ENCODE data around the gene PLRG1.
A peak's percentile ranks its signal among the peaks of the same experiment; 100 is the strongest.

The PLRG1 gene

DNA sequence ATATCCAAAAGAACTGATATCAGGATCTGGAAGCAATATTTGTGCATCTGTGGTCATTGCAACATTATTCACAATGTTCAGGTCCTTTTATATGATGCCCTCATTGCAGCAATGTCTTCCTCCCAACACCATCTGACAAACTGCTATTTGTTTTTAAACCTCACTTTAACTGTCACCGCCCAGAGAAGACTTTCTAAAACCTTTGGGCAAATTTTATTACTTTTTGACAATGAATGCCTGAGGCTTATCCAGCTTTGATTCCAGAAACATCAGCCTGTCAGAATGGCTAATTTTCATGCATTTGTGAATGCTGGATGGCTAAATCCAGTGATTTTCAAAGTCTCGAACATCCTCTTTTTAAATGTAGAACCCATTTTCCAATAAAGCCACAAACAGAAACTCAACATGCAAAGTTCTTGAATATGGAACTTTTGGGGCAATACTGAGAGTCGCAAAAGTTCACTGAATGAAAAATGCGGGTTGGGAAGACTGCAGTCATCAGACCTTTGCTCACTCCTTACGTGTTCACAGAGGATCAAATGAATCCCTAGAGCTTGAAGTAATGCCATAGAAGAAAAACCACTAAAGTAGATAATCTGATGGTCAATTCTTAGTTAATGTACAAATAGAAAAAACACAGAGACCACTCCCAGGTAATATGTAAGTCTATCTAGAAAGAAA is 23.1 kb upstream of the PLRG1 start:
- DNase-seq (ENCODE audit: low spot score) = no peak

DNA sequence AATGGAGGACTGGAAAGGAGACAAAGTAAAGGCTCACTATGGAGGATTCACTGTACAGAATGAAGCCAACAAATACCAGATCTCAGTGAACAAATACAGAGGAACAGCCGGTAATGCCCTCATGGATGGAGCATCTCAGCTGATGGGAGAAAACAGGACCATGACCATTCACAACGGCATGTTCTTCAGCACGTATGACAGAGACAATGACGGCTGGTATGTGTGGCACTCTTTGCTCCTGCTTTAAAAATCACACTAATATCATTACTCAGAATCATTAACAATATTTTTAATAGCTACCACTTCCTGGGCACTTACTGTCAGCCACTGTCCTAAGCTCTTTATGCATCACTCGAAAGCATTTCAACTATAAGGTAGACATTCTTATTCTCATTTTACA is 19.4 kb upstream of the PLRG1 start:
- DNase-seq (ENCODE audit: low spot score) = no peak

DNA sequence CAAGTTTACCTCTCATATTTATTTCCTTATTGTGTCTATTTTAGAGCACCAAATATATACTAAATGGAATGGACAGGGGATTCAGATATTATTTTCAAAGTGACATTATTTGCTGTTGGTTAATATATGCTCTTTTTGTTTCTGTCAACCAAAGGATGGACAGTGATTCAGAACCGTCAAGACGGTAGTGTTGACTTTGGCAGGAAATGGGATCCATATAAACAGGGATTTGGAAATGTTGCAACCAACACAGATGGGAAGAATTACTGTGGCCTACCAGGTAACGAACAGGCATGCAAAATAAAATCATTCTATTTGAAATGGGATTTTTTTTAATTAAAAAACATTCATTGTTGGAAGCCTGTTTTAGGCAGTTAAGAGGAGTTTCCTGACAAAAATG is 18.8 kb upstream of the PLRG1 start:
- no peak for DNase-seq (ENCODE audit: low spot score)

DNA sequence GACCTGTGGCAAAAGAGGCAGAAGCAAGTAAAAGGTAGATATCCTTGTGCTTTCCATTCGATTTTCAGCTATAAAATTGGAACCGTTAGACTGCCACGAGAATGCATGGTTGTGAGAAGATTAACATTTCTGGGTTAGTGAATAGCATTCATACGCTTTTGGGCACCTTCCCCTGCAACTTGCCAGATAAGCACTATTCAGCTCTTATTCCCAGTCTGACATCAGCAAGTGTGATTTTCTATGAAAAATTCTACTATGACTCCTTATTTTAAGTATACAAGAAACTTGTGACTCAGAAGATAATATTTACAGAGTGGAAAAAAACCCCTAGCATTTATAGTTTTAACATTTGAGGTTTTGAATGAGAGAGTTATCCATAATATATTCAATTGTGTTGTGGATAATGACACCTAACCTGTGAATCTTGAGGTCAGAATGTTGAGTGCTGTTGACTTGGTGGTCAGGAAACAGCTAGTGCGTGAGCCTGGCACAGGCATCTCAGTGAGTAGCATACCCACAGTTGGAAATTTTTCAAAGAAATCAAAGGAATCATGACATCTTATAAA is 16.5 kb upstream of the PLRG1 start:
- no peak for DNase-seq (ENCODE audit: low spot score)

DNA sequence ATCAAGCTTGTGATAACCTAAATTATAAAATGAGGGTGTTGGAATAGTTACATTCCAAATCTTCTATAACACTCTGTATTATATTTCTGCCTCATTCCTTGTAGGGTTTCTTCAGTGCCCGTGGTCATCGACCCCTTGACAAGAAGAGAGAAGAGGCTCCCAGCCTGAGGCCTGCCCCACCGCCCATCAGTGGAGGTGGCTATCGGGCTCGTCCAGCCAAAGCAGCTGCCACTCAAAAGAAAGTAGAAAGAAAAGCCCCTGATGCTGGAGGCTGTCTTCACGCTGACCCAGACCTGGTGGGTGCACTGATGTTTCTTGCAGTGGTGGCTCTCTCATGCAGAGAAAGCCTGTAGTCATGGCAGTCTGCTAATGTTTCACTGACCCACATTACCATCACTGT is 15.5 kb upstream of the PLRG1 start:
- DNase-seq (ENCODE audit: low spot score) = no peak

DNA sequence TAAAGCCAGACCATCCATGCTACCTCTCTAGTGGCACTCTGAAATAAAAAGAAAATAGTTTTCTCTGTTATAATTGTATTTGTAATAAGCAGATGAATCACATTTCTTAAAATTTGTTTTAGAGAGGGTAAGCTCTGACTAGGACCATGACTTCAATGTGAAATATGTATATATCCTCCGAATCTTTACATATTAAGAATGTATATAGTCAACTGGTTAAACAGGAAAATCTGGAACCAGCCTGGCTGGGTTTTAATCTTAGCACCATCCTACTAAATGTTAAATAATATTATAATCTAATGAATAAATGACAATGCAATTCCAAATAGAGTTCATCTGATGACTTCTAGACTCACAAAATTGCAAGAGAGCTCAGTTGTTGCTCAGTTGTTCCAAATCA is 14.1 kb upstream of the PLRG1 start:
- no peak for DNase-seq (ENCODE audit: low spot score)

DNA sequence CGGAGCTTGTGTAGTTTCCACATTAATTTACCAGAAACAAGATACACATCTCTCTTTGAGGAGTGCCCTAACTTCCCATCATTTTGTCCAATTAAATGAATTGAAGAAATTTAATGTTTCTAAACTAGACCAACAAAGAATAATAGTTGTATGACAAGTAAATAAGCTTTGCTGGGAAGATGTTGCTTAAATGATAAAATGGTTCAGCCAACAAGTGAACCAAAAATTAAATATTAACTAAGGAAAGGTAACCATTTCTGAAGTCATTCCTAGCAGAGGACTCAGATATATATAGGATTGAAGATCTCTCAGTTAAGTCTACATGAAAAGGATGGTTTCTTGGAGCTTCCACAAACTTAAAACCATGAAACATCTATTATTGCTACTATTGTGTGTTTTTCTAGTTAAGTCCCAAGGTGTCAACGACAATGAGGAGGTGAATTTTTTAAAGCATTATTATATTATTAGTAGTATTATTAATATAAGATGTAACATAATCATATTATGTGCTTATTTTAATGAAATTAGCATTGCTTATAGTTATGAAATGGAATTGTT is 12.6 kb upstream of the PLRG1 start, which contains the start of gene FGB:
TSS of gene FGB (plus strand) at position 315 of the 558 bp plus-strand sequence. CDS start at position 323, 8 bp downstream.
- no peak for DNase-seq (ENCODE audit: low spot score)

DNA sequence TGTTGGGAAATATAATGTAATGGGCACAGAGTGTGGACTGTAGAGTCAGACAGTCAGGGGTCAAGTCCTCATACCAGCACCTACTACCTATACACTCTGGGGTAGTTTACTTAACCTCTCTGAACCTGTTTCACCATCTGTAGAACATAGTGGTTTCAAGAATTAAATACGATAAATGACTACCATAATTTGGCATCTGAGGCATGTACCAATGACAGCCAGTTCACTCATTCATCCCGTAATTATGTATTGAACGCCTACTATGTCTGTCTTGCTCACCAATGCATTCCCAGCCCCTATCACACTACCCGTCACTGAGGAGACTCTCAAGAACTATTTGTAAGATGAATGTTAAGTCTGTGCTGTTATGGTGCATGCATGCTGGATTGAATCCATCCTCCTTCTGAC is 10.6 kb upstream of the PLRG1 start:
- DNase-seq (ENCODE audit: low spot score) = no peak

DNA sequence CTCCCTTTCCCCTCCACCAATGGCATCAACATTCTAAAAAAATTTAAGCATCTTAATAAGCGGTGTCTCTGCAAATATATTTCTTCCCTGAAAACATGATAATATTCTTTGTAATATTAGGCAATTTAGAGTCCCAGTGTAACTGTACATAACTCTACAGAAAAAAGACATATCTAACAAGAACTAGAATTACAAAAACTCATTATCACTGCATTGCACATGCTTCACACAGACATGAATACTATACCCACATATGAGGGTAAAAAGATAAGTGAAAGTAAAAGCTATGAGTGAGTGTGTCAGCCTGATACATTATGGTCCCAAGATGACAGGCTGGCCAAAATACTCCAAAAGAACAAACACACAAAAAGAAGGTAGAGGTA is 10.2 kb upstream of the PLRG1 start:
- DNase-seq (ENCODE audit: low spot score) = no peak

DNA sequence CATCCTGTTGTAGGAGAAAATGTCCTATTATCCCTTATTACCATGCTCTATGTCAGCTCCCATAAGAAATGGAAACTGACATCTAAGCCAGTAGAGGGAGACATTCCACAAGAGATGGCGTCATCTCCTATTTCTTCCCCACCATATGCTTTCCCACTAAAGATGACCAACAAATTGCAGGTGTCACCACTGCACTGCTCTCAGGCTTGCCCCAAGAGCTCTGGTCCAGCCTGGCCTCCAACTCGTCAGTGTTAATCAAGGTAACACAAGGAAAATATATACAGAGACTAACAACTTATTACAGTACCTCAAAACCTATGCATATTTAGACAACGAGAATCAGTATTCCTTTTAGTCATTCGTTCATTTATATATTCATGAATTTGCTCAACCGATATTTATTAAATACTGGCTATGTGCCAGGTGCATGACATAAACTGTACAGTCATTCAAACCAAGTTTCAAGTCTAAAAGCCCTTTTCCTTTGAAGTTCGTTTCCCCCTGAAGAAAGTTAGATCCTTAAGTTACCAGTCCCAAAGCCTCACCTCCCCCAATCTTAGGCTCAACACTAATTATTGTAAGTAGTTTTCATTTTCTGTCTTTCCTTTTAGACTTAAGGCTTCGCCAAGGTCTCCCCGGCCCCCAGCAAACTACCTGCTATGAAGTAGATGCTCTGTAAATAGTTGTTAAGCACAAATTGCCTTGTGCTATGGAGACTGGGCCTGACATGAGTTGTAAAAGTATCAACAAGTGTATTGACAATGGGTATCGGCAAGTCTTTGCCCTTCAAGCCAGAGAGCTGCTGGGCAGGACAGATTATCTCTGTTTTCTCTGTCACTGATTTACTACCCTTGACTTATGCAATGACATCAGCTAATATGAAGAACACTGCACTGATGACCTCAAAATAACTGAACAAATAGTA is 9.6 kb upstream of the PLRG1 start:
- peak; percentile 47 for DNase-seq (ENCODE audit: low spot score)

DNA sequence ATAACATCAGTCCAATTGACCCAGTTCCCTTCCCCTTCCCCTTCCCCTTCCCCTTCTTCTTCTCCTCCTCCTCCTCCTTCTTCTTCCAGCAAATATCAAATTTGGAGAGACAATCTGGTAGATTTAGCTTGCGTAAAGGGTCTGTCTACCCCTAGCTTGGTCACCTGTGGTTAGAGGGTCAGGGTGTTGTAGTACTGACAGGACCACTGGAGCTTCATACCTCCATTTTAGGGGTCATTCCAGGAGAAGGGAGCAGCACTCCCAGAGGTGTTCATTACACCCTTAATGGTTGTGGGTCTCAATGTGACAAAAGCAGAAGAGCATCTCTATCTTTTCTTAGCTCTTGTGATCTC is 8.9 kb upstream of the PLRG1 start:
- DNase-seq (ENCODE audit: low spot score) = no peak

DNA sequence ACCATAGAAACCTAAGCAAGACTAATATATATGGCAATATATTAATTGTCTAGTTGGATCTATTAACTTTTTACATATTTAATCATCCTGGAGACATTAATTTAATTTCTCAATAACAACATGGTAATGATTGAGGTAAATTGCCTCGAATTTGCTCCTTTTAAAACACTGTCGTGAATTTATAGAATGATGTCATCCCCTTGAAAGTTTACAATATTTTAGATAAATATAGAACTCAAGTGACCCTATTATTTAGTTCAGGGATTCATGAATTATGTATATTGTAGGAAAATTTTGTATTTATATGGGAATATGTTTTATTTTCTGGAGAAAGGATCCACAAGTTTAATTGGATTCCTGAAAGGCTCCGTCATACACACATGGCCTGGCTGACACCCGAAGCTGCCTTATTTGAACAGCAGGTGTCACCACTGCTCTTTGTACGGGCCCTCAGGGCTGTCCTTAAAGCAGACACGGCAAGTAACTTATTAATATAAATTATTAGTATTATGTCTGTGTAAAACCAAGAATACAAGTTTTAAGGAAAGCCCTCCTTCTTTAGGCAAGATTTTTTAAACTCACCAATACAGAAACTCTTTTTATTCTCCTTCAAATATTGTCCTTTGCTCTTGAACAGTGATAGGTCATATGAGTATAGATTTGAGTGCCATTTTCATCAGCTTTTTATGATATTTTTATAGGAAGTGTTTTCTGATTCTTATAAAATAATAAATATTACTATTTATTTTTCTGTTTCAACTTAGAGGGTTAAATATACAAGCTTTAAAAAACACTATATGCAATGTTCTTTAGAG is 1.9 kb upstream of the PLRG1 start:
- peak; percentile 74 for DNase-seq (ENCODE audit: low spot score)

DNA sequence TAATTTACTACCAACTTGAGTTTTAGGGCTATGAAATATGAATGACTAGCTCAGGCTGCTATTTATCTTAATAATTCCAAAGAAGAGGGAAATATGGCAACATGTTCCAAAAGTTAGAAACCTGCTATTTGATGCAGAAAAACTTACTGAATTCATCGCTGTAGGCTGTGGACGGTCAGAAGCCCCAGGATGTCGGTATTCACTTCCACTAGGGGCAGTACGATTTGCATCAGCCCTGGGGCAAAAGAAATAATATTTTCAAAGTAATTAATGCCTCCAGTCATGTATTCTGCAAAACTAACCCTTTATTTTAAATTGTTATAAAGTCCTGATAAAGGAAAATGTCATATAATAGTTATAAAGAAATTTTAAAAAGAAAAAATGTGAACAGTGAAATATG is 4.5 kb downstream of the PLRG1 start:
- DNase-seq (ENCODE audit: low spot score) = no peak

DNA sequence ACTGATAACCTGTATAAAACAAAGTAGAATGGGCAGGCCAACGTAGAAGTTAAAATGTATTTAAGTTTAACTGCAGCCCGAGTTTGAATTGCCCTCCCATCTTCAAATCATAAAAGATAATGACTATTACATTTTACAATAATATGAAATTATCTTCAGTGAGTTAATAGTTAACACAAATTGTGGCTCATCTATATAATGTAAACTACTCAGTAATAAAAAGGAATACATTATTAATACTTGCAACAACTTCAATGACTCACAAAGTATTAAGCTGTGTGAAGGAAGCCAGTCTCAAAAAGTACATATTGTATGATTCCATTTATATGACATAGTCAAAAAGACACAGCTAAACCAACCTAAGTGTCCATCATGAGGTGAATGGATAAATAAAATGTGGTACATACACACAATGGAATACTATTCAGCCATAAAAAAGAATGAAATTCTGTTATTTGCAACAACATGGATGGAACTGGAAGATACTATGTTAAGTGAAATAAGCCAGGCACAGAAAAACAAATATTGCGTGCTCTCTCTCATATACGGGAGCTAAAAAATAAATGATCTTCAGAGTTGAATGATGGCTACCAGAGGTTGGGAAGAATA is 7.8 kb downstream of the PLRG1 start:
- no peak for DNase-seq (ENCODE audit: low spot score)

DNA sequence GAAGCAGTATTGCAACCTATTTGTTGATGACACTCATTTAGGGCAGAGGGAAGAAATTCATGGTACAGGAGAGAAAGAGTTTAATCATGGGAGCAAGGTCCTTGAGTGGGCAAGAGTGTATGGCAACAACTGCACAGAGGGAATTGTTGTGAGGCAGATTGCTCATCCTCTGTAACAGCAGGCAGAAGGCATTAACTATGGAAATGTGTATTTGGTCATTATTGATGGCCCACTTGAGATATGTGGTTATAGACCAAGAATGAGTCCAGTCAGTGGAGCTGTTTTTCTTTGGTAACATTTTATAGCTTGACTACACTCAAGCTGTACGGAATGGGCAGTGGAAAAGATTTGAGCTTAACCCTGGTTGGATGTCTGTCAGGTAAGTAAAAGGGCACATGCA is 15.9 kb downstream of the PLRG1 start:
- no peak for DNase-seq (ENCODE audit: low spot score)

DNA sequence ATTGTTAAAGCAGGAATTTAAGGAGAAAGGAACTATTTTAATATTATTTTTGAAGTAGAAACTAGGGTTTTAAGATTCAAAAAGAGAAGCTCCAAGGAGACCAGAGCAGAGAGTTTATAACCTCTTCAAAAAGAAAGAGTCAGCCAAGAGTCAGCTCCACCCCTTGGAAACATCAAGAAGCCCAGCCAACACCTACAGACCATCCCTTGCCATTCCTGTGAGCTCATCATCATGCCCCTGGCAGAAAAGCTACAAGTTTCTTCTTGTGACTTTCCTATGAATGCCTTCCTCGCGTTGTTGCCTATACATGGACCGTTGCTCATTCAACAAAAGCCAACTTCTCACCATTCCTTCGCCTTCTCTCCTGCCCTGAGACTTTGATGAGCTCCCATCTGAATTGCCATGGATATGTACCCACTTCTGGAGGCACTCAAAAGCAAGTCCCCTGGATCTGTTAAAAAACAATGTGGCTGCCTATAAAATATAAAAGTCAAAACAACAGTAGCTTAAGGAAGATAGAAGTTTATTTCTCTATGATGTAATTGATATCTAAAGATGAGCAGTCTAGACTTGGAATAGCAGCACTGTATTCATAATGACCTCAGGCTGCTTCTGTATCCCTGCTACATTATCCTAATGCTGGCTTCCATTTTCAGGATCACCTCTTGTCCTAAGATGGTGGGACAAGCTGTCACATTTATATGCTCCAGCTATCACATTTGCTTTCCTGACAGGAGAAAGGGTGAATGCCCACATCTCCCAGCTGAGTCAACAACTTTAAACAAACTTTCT is 20.3 kb downstream of the PLRG1 start:
- DNase-seq (ENCODE audit: low spot score) = no peak

DNA sequence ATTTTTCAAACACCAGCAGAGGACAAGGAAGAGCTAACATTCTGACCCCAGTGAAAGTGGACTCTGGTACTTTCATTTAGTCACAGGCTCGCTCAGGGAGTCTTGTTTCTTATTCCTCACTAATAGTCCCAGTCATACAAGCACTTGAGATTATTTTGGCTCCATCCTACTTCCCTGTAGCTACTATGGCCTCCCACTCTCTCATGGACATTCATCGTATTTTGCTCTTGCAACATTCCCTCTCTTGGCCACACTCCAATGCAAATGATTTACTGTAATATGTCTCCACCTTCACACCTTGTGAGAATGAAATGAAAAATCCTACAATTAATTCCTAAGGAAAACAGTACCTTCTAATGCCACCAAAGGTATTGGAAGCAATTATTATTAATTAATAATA is 21.3 kb downstream of the PLRG1 start:
- DNase-seq (ENCODE audit: low spot score) = no peak

DNA sequence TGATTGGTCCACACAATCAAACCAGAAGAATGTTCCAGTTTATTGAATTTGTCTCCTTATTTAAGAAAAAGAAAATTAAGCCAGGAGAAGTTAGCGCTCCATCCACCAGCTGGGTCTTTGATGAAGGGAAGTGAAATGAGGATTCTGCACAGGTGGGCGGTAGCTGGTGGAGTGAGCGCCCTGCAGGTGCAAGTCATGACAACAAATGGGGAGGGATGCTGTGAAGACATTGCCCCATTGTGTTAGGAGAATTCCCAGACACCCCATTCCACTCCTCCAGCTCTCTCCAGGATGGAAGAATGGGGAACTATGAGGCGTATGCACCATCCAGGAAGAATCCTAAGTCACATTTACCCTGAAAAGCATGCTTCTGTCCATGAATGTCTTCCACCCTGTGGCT is 22.9 kb downstream of the PLRG1 start:
- DNase-seq (ENCODE audit: low spot score) = no peak

DNA sequence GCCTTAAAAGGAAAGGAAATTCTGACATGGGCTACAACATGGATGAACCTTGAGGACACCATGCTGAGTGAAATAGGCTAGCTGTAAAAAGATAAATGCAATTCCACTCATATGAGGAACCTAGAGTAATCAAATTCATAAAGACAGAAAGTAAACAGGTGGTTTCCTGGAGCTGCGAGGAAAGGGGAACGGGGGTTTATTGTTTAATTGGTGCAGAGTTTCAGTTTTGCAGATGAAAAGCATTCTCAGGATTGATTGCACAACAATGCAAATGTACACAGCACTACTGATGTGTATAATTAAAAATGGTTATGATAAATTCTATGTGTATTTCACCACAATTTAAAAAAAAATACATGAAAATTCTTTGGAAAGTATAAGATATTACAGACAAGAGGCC is 24.0 kb downstream of the PLRG1 start:
- DNase-seq (ENCODE audit: low spot score) = no peak

DNA sequence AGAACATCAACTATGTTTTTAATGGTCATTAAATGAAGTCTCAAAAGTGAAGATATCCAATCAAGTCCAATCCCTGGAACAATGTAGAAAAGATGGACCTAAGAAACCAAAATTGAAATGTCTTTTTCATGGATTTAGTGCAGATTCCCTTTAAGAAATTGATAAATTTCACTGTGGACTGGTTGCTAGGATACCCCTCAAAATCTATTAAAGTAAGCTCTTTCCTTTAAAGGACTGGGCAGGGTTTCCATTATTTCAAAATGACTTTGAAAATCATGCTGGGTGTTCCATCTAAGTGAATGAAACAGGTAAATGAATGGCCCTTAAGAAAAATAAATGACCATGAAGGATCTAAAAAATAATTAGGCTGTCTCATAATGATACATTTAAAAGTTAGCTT is 28.6 kb downstream of the PLRG1 start:
- no peak for DNase-seq (ENCODE audit: low spot score)

DNA sequence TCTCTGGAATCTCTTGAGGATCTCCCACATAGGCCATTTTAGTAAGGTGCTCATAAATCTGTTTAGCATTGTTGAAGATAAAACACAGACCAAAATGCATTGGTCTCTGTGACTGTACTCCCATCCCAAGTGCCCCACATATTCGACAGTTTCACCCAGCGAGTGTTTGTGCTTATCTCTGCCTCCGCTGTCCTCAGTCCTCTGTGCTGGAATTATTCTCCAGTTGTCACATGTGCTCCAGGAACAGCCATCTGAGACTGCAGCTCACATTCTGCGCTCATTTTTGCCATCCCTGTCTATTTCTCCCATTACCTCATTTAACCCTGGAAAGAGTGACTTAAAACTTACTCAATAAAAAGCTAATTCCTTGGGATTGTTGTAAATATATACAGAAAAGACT is 31.0 kb downstream of the PLRG1 start:
- no peak for DNase-seq (ENCODE audit: low spot score)
